Measurements from ENCODE around the gene POGK.
A peak's percentile ranks its signal among the peaks of the same experiment; 100 is the strongest.
"Not testable (repeated sequence)": the region's sequence is repeated elsewhere in the genome, so short reads cannot be mapped to it uniquely, and the experiment has no call there.

Gene POGK

GRCh38 chr1:166838766-166839599, at the start of gene POGK:
Gene POGK, plus strand, starts transcription at chr1:166839475. Its CDS starts 1,482 bp downstream, at chr1:166840957.
- H3K4me3 ChIP-seq (ENCODE audit: low read depth, low read length) = peak within 1 kb of the TSS; percentile 70
- peak; percentile 68 for DNase-seq (ENCODE audit: low read depth)

DNA sequence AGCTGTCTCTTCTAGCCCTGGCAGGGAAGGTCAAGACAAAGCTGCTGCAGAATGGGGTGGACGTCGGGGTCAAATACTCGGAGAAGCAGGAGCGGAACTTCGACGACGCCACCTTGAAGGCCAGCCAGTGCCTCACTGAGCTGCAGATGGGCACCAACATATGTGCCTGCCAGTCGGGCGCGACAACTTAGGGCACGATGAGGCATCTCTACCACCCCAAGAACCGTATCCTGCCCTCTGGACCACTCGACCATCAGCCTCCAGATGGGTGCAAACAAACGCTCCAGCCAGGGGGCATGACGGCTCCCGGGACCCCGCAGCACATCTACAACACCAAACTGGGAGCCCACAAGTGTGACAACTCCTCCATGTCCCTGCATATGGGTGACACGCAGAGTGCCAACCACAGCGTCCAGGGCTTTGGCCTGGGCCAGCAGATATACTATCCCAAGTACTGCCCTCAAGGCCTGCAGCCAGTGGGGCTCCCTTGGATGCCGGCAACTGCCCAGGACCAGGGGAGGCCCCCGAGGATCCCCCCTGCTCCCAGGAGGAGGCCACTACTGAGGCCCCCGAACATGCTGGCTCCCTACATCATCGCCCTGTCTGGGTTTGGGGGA, 42.5 kb upstream of the POGK start:
- no peak for DNase-seq (ENCODE audit: low read depth)
- no peak overlapping the region for H3K4me3 ChIP-seq (ENCODE audit: low read depth, low read length)

DNA sequence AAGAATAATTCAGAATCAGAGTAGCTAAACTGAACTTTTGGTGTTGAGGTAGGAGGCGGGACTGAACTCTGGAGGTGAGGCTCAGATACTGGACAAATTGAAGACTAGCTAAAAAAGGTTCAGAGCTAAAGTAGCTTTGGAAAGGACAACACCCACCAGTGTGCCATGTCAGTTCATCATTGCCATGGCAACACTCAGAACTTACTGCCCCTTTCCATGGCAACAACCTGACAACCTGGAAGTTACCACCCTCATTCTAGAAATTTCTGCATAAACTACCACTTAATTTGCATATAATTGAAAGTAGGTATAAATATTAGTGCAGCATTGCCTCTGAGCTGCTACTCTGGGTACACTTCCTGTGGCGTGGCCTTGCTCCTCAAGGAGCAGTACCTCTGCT, 30.3 kb upstream of the POGK start:
- no peak for DNase-seq (ENCODE audit: low read depth)
- no peak overlapping the region for H3K4me3 ChIP-seq (ENCODE audit: low read depth, low read length)

- no peak overlapping the region for H3K4me3 ChIP-seq (ENCODE audit: low read depth, low read length)
- DNase-seq (ENCODE audit: low read depth) = no peak
Observed at GRCh38 chr1:166811691-166812090, 27.6 kb upstream of the POGK start.

GRCh38 chr1:166813508-166814223, 25.6 kb upstream of the POGK start:
- DNase-seq (ENCODE audit: low read depth) = no peak
- H3K4me3 ChIP-seq (ENCODE audit: low read depth, low read length) = no peak overlapping the region

GRCh38 chr1:166814611-166815010, 24.7 kb upstream of the POGK start:
- H3K4me3 ChIP-seq (ENCODE audit: low read depth, low read length) = no peak overlapping the region
- no peak for DNase-seq (ENCODE audit: low read depth)

GRCh38 chr1:166819974-166820373, 19.3 kb upstream of the POGK start:
- DNase-seq (ENCODE audit: low read depth) = no peak
- H3K4me3 ChIP-seq (ENCODE audit: low read depth, low read length) = no peak overlapping the region

DNA sequence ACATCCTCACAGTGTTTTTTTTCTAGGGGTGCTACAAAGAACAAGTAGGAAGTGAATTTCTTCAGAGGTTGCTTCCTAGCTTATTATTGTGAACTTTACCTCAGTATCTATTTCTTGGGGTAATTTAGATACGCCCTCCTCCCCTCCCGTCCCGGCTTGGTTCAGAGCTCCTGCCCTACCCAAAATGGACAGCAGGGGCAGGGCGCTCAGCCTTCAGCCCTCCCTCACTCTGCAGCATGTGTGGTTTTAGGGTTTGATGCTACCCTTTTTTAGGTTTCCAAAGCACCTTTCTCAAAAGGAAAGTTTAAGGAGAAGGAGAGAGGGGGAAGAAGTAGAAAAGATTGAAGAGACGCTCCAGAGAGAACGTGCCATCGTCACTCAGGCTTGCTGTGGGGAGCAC, 16.9 kb upstream of the POGK start:
- no peak for DNase-seq (ENCODE audit: low read depth)

GRCh38 chr1:166827426-166827825, 11.8 kb upstream of the POGK start:
- no peak for DNase-seq (ENCODE audit: low read depth)
- H3K4me3 ChIP-seq (ENCODE audit: low read depth, low read length) = no peak overlapping the region

More for the DNA sequence above, 16.9 kb upstream of the POGK start:
- H3K4me3 ChIP-seq (ENCODE audit: low read depth, low read length) = no peak overlapping the region

- not testable (repeated sequence) for DNase-seq (ENCODE audit: low read depth); H3K4me3 ChIP-seq (ENCODE audit: low read depth, low read length)
Observed at GRCh38 chr1:166829762-166830161, 9.5 kb upstream of the POGK start.

GRCh38 chr1:166836733-166837132, 2.5 kb upstream of the POGK start:
- no peak overlapping the region for H3K4me3 ChIP-seq (ENCODE audit: low read depth, low read length)
- DNase-seq (ENCODE audit: low read depth) = no peak

- no peak for DNase-seq (ENCODE audit: low read depth)
- peak overlapping the region; percentile 70 for H3K4me3 ChIP-seq (ENCODE audit: low read depth, low read length)
Observed at GRCh38 chr1:166839600-166840308, 479 bp downstream of the POGK start.

DNA sequence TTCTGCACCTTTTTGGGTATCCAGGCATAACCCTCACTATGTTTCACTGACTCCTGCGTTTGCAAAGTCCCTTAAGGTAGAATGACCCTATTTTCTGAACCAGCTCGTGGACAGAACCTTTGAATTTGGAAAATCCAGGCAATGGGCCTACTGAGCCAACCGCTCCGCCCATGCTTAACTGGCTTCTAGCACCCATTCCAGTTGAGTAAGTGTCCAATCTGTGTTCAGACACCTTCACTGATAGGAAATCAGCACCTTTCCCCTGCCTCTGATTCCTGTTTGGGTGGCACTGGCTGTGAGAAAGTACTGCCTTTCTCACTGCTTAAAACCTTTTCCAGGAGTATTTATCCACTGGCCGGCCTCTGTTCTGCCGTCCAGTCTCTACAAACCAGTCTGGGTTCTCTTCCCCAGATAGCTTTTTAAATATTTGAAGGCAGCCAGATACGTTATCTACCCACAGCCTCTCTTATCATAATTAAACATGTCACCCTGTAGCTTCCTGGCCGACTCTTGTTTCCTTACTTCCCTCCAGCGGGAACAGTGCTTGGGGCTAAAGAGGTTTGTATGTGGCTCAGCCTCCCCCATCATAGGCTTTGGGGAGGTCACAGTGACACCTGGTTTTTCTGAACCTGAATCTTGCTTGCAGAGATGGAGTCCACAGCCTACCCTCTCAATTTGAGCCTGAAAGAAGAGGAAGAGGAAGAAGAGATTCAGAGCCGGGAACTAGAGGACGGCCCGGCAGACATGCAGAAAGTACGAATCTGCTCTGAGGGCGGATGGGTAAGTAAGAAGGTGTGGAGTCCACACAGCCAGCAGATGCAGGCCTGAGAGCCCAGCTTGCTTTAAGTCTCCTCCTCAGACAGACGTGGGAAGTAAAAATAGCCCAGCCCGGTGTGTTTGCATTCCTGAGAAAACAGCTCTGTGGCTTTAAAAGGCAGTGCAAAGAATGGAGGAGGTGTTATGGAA, 1.3 kb downstream of the POGK start:
- H3K4me3 ChIP-seq (ENCODE audit: low read depth, low read length) = peak overlapping the region; percentile 70

GRCh38 chr1:166843322-166843721, 4.0 kb downstream of the POGK start:
- no peak overlapping the region for H3K4me3 ChIP-seq (ENCODE audit: low read depth, low read length)
- no peak for DNase-seq (ENCODE audit: low read depth)

More for the DNA sequence above, 1.3 kb downstream of the POGK start:
- no peak for DNase-seq (ENCODE audit: low read depth)

GRCh38 chr1:166843769-166844596, 4.7 kb downstream of the POGK start:
- H3K4me3 ChIP-seq (ENCODE audit: low read depth, low read length) = no peak overlapping the region
- no peak for DNase-seq (ENCODE audit: low read depth)

- no peak overlapping the region for H3K4me3 ChIP-seq (ENCODE audit: low read depth, low read length)
- no peak for DNase-seq (ENCODE audit: low read depth)
Observed at GRCh38 chr1:166844791-166845190, 5.5 kb downstream of the POGK start.

DNA sequence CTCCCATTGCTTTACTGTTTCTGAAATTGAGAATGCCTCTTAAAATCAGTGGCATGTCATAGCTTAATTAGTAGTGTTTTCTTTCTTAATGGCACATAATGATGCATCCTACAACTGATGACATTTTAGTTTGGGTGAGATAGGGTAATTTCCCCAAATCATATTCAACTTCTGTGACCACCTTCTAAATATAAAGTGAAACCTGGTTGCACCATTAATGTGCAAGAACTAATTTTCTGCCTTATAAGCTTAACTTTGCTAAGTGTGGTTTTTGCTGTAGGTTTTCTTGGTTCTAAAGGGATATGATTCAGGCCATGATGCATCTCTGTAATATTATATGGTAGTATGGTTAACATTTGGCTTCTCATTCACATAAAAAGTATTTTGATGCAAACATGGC, 8.9 kb downstream of the POGK start:
- no peak overlapping the region for H3K4me3 ChIP-seq (ENCODE audit: low read depth, low read length)
- no peak for DNase-seq (ENCODE audit: low read depth)

- no peak for DNase-seq (ENCODE audit: low read depth)
- no peak overlapping the region for H3K4me3 ChIP-seq (ENCODE audit: low read depth, low read length)
Observed at GRCh38 chr1:166849135-166849534, 9.9 kb downstream of the POGK start.
